OCI-LY1 (cell line): ENCODE measurements around the gene MFF.
"Not testable (repeated sequence)": the region's sequence is repeated elsewhere in the genome, so short reads cannot be mapped to it uniquely, and the experiment has no call there.

Experiments
- H2AFZ ChIP-seq: fragments of 200-600 bp; sonication (generic), shearing (Covaris generic); 2 replicates; pipeline ENCODE4 v1.6.0; 2014; ENCODE audit warnings: antibody characterized with exemption, mild to moderate bottlenecking, low read length
- H3F3A ChIP-seq: fragments of 200-600 bp; sonication (generic), shearing (Covaris generic); 2 replicates; pipeline ENCODE4 v1.6.0; 2014; ENCODE audit warnings: mild to moderate bottlenecking, antibody characterized with exemption, low read length, moderate library complexity; ENCODE audit not compliant: insufficient read depth
- H3K27ac ChIP-seq: fragments of 200-600 bp; sonication (generic); 2 replicates; pipeline ENCODE4 v1.5.1; 2014; ENCODE audit warnings: low read length, mixed run types, mild to moderate bottlenecking, low read depth; ENCODE audit not compliant: poor library complexity, severe bottlenecking
- H3K27me3 ChIP-seq: fragments of 200-600 bp; sonication (generic); 2 replicates; pipeline ENCODE4 v1.6.0; 2014; ENCODE audit warnings: antibody characterized with exemption, mild to moderate bottlenecking, low read length, moderate library complexity; ENCODE audit not compliant: insufficient read depth
- H3K36me3 ChIP-seq: fragments of 200-600 bp; sonication (generic); 2 replicates; pipeline ENCODE4 v1.6.1; 2014; ENCODE audit warnings: mild to moderate bottlenecking, antibody characterized with exemption, low read length, moderate library complexity, mixed read lengths; ENCODE audit not compliant: insufficient read depth
- H3K4me1 ChIP-seq: fragments of 200-600 bp; sonication (generic); 2 replicates; pipeline ENCODE4 v1.5.1; 2014; ENCODE audit warnings: mild to moderate bottlenecking, low read length, moderate library complexity; ENCODE audit not compliant: insufficient read depth, severe bottlenecking
- H3K4me2 ChIP-seq: fragments of 200-600 bp; sonication (generic), shearing (Covaris generic); 2 replicates; pipeline ENCODE4 v1.6.1; 2014; ENCODE audit warnings: low read length
- H3K4me3 ChIP-seq: fragments of 200-600 bp; sonication (generic); 2 replicates; pipeline ENCODE4 v1.5.1; 2014; ENCODE audit warnings: low read length, low read depth, mild to moderate bottlenecking, mixed read lengths; ENCODE audit not compliant: poor library complexity, severe bottlenecking
- H3K79me2 ChIP-seq: fragments of 200-600 bp; shearing (Covaris generic); 2 replicates; pipeline ENCODE4 v1.6.1; 2016; ENCODE audit warnings: mixed run types, low read length, mixed read lengths; ENCODE audit not compliant: insufficient read depth
- H3K9ac ChIP-seq: fragments of 200-600 bp; sonication (generic), shearing (Covaris generic); 2 replicates; pipeline ENCODE4 v1.6.1; 2014; ENCODE audit warnings: mild to moderate bottlenecking, low read length, mixed read lengths
- H3K9me2 ChIP-seq: fragments of 200-600 bp; sonication (generic), shearing (Covaris generic); 2 replicates; pipeline ENCODE4 v1.6.1; 2014; ENCODE audit warnings: low read depth, mild to moderate bottlenecking, low read length, mixed read lengths
- H3K9me3 ChIP-seq: fragments of 200-600 bp; shearing (Covaris generic); 2 replicates; pipeline ENCODE4 v1.6.1; 2014; ENCODE audit warnings: low read length, mixed read lengths
- H4K20me1 ChIP-seq: fragments of 200-600 bp; sonication (generic), shearing (Covaris generic); 2 replicates; pipeline ENCODE4 v1.6.0; 2016; ENCODE audit warnings: mild to moderate bottlenecking, low read length; ENCODE audit not compliant: insufficient read depth
- CTCF ChIP-seq: fragments of 200-600 bp; sonication (generic), shearing (Covaris generic); IDR thresholded peaks from 2 replicates; pipeline ENCODE4 v1.5.1; 2017; ENCODE audit warnings: mild to moderate bottlenecking, antibody characterized with exemption, low read length, moderate library complexity, mixed read lengths
- EZH2 ChIP-seq: fragments of 200-600 bp; sonication (generic), shearing (Covaris generic); IDR thresholded peaks from 2 replicates; pipeline ENCODE4 v1.8.0; 2017; ENCODE audit warnings: borderline replicate concordance, mixed run types, mild to moderate bottlenecking, antibody characterized with exemption, low read length, moderate library complexity, mixed read lengths

Gene MFF

GRCh38 chr2:227377467-227378351, 52.7 kb downstream of the MFF start:
- no peaks in the 10 kb centered on the region for H3K27me3 ChIP-seq
- H3K9me2 ChIP-seq, result no peaks in the 10 kb centered on the region
- H3F3A ChIP-seq, result no peaks in the 10 kb centered on the region
- TF ChIP-seq CTCF, result peak; percentile 20; the same call in 1 of the 2 replicates
- TF ChIP-seq EZH2, result no peak
- H3K9ac ChIP-seq, result no peak overlapping the region
- H3K27ac ChIP-seq, result no peak overlapping the region
- no peaks in the 10 kb centered on the region for H3K9me3 ChIP-seq
- no peak overlapping the region for H2AFZ ChIP-seq
- no peaks in the 10 kb centered on the region for H3K4me1 ChIP-seq
- H3K36me3 ChIP-seq, result no peaks in the 10 kb centered on the region
- no peaks in the 10 kb centered on the region for H3K79me2 ChIP-seq
- no peak overlapping the region for H3K4me3 ChIP-seq
- no peaks in the 10 kb centered on the region for H4K20me1 ChIP-seq
- no peak overlapping the region for H3K4me2 ChIP-seq

- no peaks in the 10 kb centered on the region for H3K4me1 ChIP-seq
- H3K4me3 ChIP-seq, result no peak overlapping the region
- H3K79me2 ChIP-seq, result no peaks in the 10 kb centered on the region
- no peak overlapping the region for H2AFZ ChIP-seq
- H3K27me3 ChIP-seq, result no peaks in the 10 kb centered on the region
- H3K9me3 ChIP-seq, result no peaks in the 10 kb centered on the region
- no peaks in the 10 kb centered on the region for H3F3A ChIP-seq
- H3K27ac ChIP-seq, result no peak overlapping the region
- H4K20me1 ChIP-seq, result no peaks in the 10 kb centered on the region
- H3K9me2 ChIP-seq, result no peaks in the 10 kb centered on the region
- TF ChIP-seq CTCF, result no peak
- no peak for TF ChIP-seq EZH2
- H3K36me3 ChIP-seq, result no peaks in the 10 kb centered on the region
- H3K9ac ChIP-seq, result no peak overlapping the region
- no peak overlapping the region for H3K4me2 ChIP-seq
These were observed 53.3 kb downstream of the MFF start for GRCh38 chr2:227378371-227378782.

- H3K27ac ChIP-seq, result no peak within 1 kb of the TSS
These were observed 54.0 kb downstream of the MFF start, which contains the start of gene TM4SF20 for GRCh38 chr2:227379095-227379494. Gene TM4SF20, minus strand, starts transcription at chr2:227379306. Its CDS starts 38 bp downstream, at chr2:227379268.

GRCh38 chr2:227382241-227382835, 57.3 kb downstream of the MFF start:
- not testable (repeated sequence) for H3K9me2 ChIP-seq, H3F3A ChIP-seq, H3K36me3 ChIP-seq, H3K27ac ChIP-seq, H3K9ac ChIP-seq, H3K79me2 ChIP-seq, H2AFZ ChIP-seq, H4K20me1 ChIP-seq, H3K4me2 ChIP-seq, H3K4me3 ChIP-seq, H3K4me1 ChIP-seq, H3K27me3 ChIP-seq, H3K9me3 ChIP-seq

More at GRCh38 chr2:227379095-227379494, 54.0 kb downstream of the MFF start, which contains the start of gene TM4SF20:
- Histone ChIP-seq H3K27me3 (no peaks in the 10 kb centered on the region), H3K9me2 (no peaks in the 10 kb centered on the region), H3K9ac (no peak within 1 kb of the TSS), H3F3A (no peaks in the 10 kb centered on the region), H2AFZ (no peak within 1 kb of the TSS), H4K20me1 (no peaks in the 10 kb centered on the region), H3K9me3 (no peaks in the 10 kb centered on the region), H3K4me2 (no peak within 1 kb of the TSS), H3K4me1 (no peaks in the 10 kb centered on the region), H3K36me3 (no peaks in the 10 kb centered on the region), H3K4me3 (no peak within 1 kb of the TSS), H3K79me2 (no peaks in the 10 kb centered on the region)
- TF ChIP-seq CTCF (no peak), EZH2 (no peak)
